MM.1S (cell line): ENCODE measurements around the gene PLEKHH2.

ENCODE experiments used
- CTCF ChIP-seq: fragments of 300-600 bp; sonication (generic); IDR thresholded peaks from 2 replicates; pipeline ENCODE4 v1.5.1; 2016; ENCODE audit warnings: antibody characterized with exemption, low read length, mixed read lengths
- EZH2phosphoT487 ChIP-seq: fragments of 300-600 bp; sonication (generic); IDR thresholded peaks from 2 replicates; pipeline ENCODE4 v1.6.1; 2018; ENCODE audit warnings: antibody characterized with exemption, low read length

DNA sequence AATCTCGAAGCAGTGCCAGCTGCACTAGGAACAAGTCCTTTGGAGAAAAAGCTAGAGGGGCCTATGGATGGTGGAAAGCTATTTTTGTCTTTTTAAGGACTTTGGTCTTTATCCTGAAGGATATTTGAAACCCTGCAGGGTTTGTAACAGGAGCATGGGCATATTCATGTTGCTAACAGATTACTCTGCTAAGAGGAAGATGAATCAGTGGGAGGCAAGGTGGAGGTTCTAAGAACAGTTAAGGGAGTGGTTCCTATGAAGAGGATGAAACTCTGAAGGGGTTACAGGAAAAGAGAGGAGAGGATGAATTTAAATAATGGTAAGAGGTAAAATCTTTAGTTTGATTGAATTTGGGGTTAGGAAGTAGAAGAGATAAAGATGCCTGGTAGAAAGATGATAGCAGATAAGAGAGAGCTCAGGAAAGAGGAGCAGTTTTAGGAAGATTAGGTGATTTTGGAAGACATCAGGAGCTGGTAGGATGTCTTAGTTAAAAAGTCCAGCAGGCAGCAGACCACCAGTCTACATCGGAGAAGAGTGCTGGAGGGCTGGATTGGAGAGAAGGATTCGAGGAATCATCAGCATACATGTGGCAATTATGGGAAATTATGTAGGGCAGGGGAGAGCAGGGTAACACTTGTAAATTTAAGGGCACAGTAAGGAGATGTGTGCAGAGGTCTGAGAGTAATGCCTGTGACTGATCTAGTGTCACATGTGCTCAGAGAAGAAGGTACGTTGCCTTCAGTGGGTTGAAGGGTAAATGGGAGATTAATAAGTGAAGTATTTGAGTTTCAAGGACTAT lies 78.4 kb downstream of the PLEKHH2 start:
- TF ChIP-seq CTCF: no peak
- no peak for TF ChIP-seq EZH2phosphoT487
